NCI-H1105 treated with DMSO at 0.1 percent for 48 hours (cell line): ENCODE data around the gene OPCML.

Source experiments
- DNase-seq: peaks from one replicate; lab custom pipeline; 2025; lab: John Stamatoyannopoulos, UW

OPCML gene

DNA sequence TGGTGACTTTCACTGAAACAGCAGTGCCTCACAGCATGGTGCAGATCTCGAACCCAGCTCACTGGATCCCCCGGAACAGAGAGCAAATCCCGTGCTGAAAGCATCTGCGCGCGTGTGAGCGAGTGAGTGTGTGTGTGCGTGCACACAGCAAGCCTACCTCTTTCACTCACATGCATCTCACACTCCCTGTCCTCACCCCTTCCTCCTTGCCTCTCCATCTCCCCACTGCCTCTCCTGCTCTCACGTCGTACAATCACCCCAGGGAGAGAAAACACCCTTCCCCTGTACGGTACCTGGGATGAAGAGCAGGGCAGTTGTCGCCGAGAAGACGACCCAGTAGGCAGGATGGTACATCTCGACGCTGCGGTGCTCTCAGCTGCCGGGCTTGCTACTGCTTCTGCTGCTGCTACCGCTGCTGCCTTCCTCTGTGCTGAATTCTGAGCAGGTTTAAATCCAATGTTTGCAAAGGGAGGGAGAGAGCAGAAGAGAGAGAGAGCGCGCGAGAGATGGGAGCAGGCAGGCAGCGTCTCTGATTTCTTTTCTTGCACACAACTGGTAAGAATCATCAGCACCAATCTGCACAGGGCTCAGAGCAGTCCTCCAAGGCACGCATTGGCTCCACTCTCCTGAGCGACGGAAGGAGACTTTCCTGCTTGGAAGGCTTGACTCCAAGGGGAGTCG is at the start of gene OPCML:
Gene OPCML, minus strand, starts transcription at position 531 of the 681 bp plus-strand sequence.
- DNase-seq, result no peak

DNA sequence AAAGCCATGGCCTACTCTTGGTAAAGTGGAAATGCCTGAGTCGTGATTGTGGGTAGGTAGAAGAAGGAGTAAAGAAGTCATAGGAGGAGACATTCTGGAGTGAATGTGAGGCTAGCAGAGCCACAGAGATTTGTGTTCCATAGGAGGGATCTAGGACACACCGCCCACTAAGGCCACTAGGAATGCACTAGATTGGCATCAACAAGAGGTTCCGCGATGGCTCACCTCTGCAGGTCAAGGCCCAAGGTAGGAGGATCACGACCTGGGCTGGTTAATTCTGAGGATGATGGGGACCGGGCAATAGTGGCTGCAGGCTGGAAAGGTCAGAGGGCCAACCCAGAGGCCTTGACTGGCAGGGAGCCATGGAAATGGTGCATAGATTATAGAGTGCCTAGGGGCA is 48.8 kb upstream of the OPCML start:
- DNase-seq, result no peak

DNA sequence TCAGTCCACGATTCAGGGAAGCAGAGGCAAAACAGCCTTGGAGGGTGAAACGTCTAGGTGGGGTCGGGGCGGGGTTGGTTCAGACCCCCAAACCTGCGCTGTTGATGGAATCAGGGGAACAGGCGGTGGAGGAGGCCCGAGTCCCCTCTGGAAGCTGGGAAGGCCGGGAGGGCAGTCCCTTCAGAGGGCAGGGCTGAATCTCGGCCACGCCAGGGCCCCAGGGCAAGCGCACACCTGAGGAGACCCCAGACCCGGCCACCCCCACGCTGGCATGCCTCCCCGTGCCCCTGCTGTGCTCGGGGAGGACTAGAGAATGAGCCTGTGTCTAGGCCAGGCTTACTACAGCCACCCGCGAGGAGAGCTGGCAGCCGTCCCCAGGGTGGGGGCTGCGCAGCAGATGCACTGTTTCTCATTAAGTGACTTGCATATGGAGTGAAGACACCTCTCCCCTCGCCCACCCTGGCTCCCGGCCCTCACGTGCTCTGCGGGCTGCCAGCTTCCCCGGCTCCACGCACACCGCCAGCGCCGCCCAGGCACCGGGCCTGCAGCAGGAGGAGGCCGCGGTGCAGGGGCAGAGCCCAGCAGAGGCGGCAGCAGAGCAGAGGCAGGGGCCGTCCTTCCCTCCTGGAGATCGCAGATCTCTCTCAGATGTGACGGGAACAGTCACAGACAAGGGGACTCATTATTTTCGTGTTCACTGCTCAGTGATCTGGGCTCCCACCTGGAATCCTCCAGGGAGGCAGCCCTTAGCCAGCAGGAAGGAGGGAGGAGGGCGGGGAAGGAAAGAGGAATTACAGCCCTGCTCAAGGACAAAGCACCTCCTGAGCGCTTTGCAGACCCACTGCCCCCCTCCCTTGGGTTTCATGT is 47.1 kb upstream of the OPCML start:
- no peak for DNase-seq

DNA sequence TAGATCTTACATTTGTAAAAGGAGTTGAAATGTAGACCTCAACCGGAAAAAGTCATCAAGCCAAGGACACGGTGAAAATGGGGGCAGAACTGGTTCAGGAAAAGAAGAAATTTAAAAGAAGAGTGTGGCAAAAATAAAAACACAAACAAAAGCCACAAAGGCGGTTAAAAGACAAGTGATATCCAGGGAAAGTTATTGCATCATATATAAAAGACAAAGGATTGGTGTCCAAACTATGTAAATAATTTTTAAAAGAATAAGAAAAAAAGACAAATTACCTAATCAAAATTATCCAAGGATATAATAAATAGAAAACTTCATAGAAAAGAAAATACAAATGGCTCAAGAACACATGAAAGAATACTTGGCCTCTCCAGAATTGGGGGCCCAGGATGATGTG is 45.1 kb upstream of the OPCML start:
- no peak for DNase-seq

DNA sequence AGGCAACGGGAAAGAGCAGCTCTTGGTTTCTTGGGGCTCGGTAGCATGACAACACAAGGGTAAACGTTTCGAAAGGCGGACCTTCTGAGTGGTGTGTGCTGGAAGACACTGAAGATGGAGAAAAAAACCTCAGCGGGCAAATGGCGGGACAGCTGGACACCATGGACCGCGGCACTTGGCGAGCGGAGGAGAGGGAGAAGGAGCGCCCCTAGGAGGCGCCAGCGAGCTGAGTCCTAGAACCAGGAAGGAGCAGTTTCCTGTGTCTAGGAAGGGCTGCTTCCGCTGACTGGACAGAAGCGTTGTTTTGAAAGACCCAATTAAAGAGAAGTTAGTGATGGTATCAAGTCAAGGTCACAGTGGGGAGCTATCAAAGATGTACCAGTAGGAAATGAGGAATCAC is 44.0 kb upstream of the OPCML start:
- DNase-seq, result no peak

DNA sequence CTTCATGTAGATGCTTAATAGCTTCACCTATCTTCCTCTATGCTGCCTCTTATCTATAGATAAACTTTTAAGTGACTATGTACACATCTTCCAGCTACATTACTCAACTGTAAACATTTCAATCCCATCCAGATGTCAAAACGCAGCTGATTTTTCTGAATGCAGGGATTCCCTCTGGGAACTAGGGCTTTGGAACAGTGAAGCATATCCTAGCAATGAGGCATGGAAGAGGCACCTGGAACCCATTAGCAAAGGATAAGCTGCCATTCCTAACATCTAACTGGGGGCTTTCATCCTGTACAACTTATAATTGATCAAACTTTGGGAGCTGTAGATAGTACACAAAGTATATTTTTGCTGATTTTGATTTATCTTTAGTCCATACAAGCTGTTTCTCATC is 40.8 kb upstream of the OPCML start:
- no peak for DNase-seq

DNA sequence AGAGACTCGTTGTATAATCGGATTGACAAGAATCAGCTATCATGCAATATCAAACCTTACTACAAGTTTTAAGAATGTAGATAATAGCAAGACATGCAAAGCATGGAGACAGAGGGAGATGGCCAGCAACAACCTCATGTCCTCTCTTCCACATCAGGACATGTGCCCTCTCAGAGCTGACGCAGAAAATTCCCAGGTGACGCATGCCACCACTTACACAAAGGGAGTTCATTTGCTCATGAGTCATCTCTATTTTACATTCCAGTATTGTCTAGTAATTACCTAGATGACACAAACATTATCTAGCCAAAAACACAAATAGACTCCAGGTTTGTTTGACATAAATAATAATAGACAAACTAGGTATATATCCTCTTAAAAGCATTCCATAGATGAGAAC is 38.1 kb upstream of the OPCML start:
- DNase-seq, result peak; percentile 7

DNA sequence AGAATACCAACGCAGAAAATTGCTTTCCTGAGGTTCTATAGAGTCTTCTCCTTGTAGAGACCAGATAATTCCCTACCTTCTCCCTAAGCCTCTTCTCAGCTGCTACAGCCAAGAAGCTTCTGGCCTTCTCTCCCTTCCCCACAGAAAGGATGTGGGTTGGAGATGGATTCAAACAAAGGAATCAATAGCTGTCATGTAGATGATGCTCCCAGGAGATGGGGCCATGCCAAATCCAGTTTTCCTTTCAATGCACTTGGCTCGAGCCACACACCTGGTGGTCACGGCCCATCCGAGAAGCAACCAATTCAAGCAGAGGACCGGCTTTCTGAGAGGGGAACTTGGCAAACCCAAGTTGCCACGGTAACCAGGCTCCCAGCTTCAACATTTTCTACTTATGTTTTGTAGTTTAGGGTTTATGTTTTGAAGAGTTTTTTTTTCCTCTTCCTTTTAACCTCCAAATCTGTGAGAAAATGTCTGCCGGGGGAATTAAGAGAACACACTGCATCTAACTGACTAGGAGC is 31.3 kb upstream of the OPCML start:
- DNase-seq, result no peak

DNA sequence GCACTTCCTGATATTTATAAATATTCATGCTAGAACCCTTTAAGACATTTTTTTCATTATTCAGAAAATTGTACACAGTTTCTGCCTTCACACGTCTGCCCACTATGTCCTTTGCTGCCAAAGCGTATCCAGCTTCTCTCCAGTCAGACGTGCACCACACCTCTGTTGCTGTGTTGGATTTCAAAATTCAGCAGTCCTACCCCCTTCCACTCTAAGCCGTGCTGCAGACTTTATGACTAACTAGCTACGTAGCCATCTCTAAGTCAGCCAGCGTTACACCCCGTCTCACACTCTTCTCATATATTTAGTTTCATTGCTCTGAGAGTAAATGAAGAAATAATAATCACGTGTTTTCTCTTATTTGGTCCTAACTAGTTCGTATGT is 28.2 kb upstream of the OPCML start:
- DNase-seq, result no peak

DNA sequence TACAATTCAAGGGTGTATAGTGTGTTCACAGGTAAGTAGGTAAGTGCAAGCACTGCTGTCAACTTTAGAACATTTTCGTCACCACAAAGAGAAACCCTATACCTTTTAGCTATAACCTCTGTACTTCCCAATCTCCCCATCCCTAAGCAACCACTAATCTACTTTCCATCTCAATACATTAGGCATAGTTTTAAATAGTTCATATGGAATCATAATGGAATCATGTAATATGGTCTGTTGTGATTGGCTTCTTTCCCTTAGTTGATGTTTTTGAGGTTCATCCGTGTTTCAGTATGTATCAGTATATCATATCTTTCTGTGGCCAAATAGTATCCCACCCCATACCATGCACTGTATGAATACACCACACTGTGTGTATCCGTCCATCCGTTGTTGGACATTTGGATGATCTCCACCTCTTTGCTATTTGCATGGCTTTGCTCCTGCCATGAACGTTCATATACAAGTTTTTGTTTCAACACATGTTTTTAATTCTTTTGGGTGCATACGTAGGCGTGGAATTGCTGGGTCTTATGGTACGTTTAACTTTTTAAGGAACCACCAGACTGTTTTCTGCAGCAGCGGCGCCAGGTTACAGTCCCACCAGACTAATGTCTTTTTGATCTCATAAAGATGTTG is 27.7 kb upstream of the OPCML start:
- no peak for DNase-seq

DNA sequence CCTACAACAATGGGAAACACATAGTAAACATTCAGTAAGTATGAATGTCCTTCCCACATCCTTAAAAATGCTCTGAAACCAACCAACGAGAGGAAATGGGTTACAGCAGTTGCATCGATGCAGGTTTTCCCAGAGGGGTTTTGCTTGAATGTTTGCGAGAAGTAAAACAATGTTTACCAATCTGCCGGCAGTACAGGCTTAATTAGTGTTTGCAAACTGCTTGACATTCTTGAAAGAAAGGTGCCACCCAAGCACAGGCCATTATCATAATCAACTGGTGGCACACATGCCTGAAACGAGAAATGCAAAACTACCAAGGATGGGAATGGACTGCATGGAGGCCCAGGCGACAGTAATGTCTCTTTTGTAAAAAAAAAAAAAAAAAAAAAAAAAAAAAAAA is 27.1 kb upstream of the OPCML start:
- peak; percentile 49 for DNase-seq

DNA sequence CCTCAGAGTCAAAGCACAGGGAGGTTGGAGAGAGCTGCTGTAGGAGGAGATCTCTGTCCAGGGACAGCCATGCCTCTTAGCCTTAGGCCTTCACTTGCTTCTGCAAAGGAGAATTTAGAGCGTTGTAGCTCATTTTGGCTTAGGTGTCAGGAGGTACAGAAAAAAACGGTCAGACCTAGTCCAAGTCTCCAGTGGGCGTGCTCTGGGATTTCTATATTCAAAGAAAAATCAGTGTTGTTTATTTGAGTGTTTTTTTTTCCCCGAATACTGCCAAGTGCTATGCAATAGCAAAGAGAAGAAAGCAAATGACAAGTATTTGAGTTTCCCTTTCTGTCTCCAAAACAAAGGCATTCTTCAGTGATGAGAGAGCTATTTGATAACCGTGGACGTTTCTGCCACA is 22.7 kb upstream of the OPCML start:
- DNase-seq, result no peak

DNA sequence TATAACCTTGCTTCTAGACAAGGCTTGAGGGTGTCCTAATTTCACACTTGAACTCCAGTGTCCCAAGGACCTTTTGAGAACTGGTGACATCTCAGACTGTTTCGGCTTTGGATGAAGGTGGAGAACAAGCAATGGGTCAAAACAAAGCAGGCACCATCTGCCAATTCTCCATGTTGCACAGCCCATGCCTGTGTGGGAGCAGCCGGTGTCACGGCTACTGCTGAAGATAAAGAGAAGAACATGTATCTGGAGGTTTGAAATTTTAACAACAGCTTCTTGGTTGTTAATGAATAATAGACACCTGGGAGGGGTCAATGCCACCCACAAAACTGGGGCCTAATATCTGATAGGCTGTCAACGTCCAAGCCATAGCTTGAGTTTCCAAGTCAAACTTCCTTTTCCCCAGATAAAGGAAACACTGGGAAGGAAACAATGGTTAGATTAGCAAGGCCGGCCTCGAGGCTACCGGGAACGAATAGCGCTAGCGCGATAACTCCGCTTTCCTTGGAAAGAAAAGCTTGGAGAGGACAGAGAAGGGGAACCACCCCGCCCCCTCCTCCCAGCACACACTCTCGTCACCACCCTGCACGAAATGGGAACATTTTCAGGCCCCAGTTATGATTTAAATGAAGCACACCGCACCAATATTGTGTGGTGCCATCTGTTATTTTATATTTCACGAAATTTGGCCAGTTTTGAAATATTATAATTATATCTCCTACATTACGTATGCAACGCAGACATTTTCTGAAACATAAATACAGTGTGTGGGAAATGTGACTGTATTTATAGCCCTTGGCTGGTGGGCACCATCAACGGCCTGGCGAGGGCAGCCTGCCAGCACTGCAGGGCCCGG is 21.8 kb upstream of the OPCML start:
- no peak for DNase-seq

DNA sequence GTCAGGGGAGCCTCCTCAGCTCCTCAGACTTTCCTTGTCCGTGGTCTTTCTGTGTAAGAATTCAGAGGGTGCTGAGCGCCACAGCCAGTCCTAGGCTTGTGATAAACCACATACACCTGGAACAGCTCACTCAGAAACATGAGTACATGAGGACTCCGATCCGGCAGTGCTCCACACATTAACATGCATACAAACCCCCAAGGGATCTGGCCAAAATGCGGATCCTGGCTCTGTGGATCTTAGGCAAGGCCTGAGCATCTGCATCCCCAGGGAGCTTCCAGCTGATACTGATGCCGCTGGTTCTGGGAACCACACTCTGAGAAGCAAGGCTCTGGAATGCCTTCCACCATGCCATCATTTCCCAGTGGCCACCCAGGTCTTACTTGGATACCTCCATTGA is 20.6 kb upstream of the OPCML start:
- DNase-seq, result no peak

DNA sequence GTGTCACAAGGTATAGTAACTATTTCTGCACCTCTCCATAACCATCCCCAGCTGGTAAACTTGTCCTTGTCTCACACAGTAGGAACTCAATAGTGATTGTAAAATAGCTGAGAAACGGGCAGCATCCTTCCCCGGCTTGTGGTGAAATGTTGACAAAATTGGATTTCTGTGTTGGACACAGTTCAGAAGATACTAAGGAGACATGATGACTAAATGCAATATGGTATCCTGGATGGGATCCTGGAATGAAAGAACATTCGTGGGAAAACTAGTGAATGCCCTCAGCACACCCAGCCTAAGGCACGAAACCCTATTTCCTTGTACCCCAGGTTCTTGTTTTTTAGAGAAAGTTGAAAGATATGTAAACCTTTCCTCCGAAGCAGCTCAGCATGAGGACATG is 18.8 kb upstream of the OPCML start:
- DNase-seq, result no peak

DNA sequence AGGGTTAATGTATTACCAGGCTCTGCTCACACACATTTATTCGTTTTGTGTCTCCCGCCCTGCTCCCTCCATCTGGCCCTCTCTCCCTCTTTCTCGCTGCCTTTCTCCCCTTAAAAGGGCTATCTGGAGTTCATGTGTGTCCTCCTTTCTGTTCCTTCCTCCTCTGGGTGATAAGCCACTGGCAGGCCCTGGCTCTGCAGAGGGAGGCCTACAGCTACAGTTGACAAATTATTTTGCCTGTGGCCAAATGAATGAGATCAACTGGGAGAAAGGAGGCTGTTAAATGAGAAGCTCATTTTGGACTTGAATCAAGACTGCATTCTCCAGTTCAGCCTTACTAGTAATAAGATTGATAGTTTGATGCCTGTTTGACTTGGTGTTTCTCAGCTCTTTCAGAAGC is 17.5 kb upstream of the OPCML start:
- no peak for DNase-seq

DNA sequence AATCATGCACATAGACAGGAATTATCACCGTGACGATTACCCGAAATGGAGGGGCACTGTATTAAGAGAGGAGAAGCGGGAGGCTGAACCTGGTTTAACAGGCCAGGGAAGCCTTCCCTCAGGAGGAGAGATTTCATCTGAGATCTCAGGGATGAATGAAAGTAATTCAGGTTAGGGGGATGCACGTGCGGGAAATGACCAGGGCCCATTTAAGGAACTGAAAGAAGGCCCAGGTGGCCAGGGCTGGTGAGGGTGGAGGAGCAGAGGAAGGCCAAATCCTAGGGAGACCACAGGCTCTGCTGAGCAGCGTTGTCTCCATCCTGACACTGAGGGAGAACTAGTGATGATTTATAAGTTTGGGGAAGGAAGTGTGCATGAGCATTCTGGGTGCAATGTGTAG is 16.3 kb upstream of the OPCML start:
- no peak for DNase-seq

DNA sequence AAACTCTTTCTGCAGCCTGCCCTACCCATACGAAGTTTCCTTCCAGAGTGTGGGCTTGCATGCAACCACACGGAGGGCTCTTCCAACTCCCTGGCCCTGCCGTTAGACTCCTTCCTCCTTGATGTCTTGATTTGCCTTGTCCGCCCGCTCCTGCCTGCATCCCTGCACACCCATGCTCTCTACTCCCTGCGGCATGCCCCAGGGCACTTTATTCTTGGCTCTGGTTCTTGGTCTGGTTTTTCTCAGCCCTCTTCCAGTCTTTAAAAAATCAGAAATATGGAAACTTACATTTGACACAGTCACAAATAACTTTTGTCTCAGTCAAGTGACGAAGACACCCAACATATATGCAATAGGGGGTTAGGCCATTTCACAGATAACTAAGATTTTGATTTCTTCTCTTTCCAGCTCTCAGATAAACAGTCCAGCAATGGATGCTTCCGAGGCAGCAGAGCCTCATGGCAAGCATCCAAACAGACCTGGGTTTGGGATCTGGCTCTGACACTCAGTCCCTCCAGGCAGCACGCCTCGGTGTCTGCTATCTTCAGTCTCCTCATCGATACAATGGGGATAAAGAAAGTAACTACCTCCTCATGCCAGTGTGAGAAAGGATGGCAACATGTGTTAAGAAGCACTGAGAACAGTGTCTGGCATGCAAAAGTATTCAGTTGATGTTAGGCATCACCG is 15.7 kb upstream of the OPCML start:
- DNase-seq, result no peak

DNA sequence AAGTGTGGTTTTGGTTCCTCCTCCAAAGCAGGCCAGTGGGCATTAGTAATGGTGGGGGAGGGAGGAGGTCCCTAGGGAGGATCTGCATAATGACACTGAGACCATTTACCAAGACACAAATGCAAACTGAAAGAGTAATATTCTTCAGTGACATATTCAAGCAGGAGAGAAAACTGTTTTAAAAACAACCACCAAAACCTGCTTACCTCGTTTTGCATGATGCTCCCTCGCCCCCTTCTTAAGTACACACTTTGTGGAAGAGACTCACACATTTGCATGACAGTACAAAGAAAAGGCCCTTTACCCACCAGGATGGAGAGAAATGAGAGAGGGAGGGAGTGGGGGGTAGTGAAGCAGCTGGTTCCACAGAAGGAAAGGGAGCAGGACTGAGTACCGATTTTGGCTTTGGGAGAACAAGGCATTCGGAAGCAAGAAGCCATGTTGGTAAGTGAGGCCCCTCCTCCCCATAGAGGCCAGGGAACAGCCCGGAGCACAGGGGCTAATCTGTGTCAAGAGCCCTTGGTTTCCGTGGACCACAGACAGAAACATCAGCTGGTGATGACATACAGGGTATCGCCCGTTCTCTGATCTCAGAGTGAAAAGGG is 13.0 kb upstream of the OPCML start:
- DNase-seq, result no peak

DNA sequence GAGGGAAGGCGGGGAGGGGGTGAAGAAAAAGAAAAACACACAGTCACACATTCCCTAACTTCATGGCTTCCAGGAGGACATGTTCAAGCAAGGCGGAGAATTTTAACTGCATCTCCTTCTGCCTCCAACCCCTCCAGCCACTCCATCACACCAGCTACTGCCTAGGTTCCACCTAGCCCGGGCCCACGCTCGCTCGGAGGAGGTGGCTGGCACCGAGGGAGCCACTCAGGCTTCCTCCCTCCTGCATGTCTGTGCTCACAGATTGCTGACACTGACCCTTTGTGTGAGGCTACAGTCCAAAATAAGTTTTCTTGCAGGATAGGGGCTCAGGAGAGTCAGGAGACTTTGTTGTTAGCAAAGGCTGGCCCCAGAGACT is 9.4 kb upstream of the OPCML start:
- no peak for DNase-seq
